Measurements from ENCODE around the gene UGCG. TPM values are rescaled to one million over a fixed set of nuclear protein-coding genes. Genes with fewer than 3 reads are reported as not detected.

The UGCG gene
- total and polyA plus RNA-seq, 8 donors = 13.7 to 182 (median 19.7) TPM

- Histone ChIP-seq H3K36me3 (no peaks in the 10 kb centered on the region), H3K27ac (peak overlapping the region in 3 of 5 donors; percentile 50 to 75 (median 68)), H3K27me3 (no peaks in the 10 kb centered on the region), H3K4me3 (no peak overlapping the region), H3K4me1 (peaks cover 4 to 21% (median 14%) of the 10 kb centered on the region in 4 donors), H3K9me3 (no peaks in the 10 kb centered on the region)
- no peak for DNase-seq
- 93 to 96% (median 95%) methylated on average over 15 of the region's 15 CpGs for WGBS, 5 donors
- TF ChIP-seq EP300 (IDR thresholded peaks at IDR 0.05) (no peak), POLR2A (IDR thresholded peaks at IDR 0.05) (no peak), CTCF (IDR thresholded peaks at IDR 0.05) (no peak), POLR2AphosphoS5 (IDR thresholded peaks at IDR 0.05) (no peak)
- intact Hi-C loops (cut with DNase I; ENCODE audit: low total_unique reads) = no loop called here
These were observed 69.6 kb downstream of the UGCG start for GRCh38 chr9:111966124-111966723.

GRCh38 chr9:111966861-111967291, 70.3 kb downstream of the UGCG start:
- DNase-seq = no peak
- WGBS, 5 donors = 35 to 68% (median 44%) methylated on average over 1 of the region's 1 CpG
- intact Hi-C loops (cut with DNase I; ENCODE audit: low total_unique reads) = no loop called here

GRCh38 chr9:111967621-111968020, 71.0 kb downstream of the UGCG start:
- WGBS, 5 donors = 90 to 98% (median 97%) methylated on average over 3 of the region's 3 CpGs
- Histone ChIP-seq H3K9me3 (no peaks in the 10 kb centered on the region), H3K4me1 (peaks cover 0 to 14% (median 9%) of the 10 kb centered on the region in 4 donors), H3K27me3 (no peaks in the 10 kb centered on the region), H3K4me3 (no peak overlapping the region), H3K27ac (no peak overlapping the region), H3K36me3 (no peaks in the 10 kb centered on the region)
- intact Hi-C loops (cut with DNase I; ENCODE audit: low total_unique reads) = no loop called here
- DNase-seq = no peak
- TF ChIP-seq EP300 (IDR thresholded peaks at IDR 0.05) (no peak), POLR2A (IDR thresholded peaks at IDR 0.05) (no peak), POLR2AphosphoS5 (IDR thresholded peaks at IDR 0.05) (no peak), CTCF (IDR thresholded peaks at IDR 0.05) (no peak)

More at GRCh38 chr9:111966861-111967291, 70.3 kb downstream of the UGCG start:
- Histone ChIP-seq H3K9me3 (no peaks in the 10 kb centered on the region), H3K36me3 (no peaks in the 10 kb centered on the region), H3K4me3 (no peak overlapping the region), H3K27ac (no peak overlapping the region), H3K4me1 (peaks cover under 1 to 17% (median 10%) of the 10 kb centered on the region in 4 donors), H3K27me3 (no peaks in the 10 kb centered on the region)
- TF ChIP-seq CTCF (IDR thresholded peaks at IDR 0.05) = no peak
- no peak for TF ChIP-seq EP300 (IDR thresholded peaks at IDR 0.05)
- no peak for TF ChIP-seq POLR2AphosphoS5 (IDR thresholded peaks at IDR 0.05)
- TF ChIP-seq POLR2A (IDR thresholded peaks at IDR 0.05) = no peak

- Histone ChIP-seq H3K27ac (no peak overlapping the region), H3K9me3 (no peaks in the 10 kb centered on the region), H3K4me1 (peaks cover 4 to 24% (median 15%) of the 10 kb centered on the region in 4 donors), H3K4me3 (no peak overlapping the region), H3K27me3 (no peaks in the 10 kb centered on the region), H3K36me3 (no peaks in the 10 kb centered on the region)
- TF ChIP-seq EP300 (IDR thresholded peaks at IDR 0.05) (no peak), POLR2A (IDR thresholded peaks at IDR 0.05) (no peak), CTCF (IDR thresholded peaks at IDR 0.05) (no peak), POLR2AphosphoS5 (IDR thresholded peaks at IDR 0.05) (no peak)
- 88 to 96% (median 92%) methylated on average over 5 of the region's 5 CpGs for WGBS, 5 donors
- intact Hi-C loops (cut with DNase I; ENCODE audit: low total_unique reads) = no loop called here
- DNase-seq = no peak
These were observed 72.4 kb downstream of the UGCG start for GRCh38 chr9:111969061-111969460.
